IMR-90 (cell line): ENCODE results near the gene CHPF2. TPM values are rescaled to one million over a fixed set of nuclear protein-coding genes. Genes with fewer than 3 reads are reported as not detected.

ENCODE experiments used
- ATAC-seq: fragments of 200-7000 bp; cut with Tn5 transposase; 2 replicates; pipeline ENCODE4 v1.9.1; 2020; ENCODE audit warnings: low read depth, mild to moderate bottlenecking, moderate library complexity
- BruUV-seq: library from RNA; stranded (reverse); fragments of 400-500 nt; replicated peaks from 2 replicates; lab custom pipeline; 2021; lab: Mats Ljungman, UMichigan
- CTCF ChIA-PET: fragments of 300-600 bp; formaldehyde crosslinking; extraction: SDS; loops from one replicate; lab custom pipeline; 2021; ENCODE audit warnings: antibody characterized with exemption; lab: Yijun Ruan, JAX
- POLR2A ChIA-PET: fragments of 300-600 bp; sonication (Branson Sonifier 250); formaldehyde crosslinking; loops from one replicate; lab custom pipeline; 2022; ENCODE audit warnings: antibody characterized with exemption; ENCODE audit not compliant: unreplicated experiment; lab: Charles Lee
- DNase-seq: peaks from one replicate; pipeline ENCODE4 v3.0.0; 2013
- H2AFZ ChIP-seq: replicated peaks from 2 replicates; pipeline ENCODE3; 2013; ENCODE audit warnings: low read length, mild to moderate bottlenecking; ENCODE audit not compliant: poor library complexity
- H2AK5ac ChIP-seq: 2 replicates; pipeline ENCODE4 v1.6.1; 2013; ENCODE audit warnings: low read depth, low read length, inconsistent platforms
- H2AK9ac ChIP-seq: replicated peaks from 2 replicates; pipeline ENCODE3; 2013; ENCODE audit warnings: mild to moderate bottlenecking, low read depth, low read length, moderate library complexity; ENCODE audit not compliant: poor library complexity
- H2BK120ac ChIP-seq: 2 replicates; pipeline ENCODE4 v1.6.1; 2013; ENCODE audit warnings: low read depth, low read length, inconsistent platforms
- H2BK15ac ChIP-seq: 3 replicates; pipeline ENCODE4 v1.6.1; 2013; ENCODE audit warnings: low read depth, low read length, inconsistent platforms
- H2BK20ac ChIP-seq: 2 replicates; pipeline ENCODE4 v1.6.1; 2013; ENCODE audit warnings: low read depth, mild to moderate bottlenecking, inconsistent platforms, low read length, moderate library complexity
- H2BK5ac ChIP-seq: 2 replicates; pipeline ENCODE4 v1.6.1; 2013; ENCODE audit warnings: mild to moderate bottlenecking, low read depth, low read length, inconsistent platforms; ENCODE audit not compliant: poor library complexity, severe bottlenecking
- H3K14ac ChIP-seq: replicated peaks from 2 replicates; pipeline ENCODE4 v1.6.1; 2013; ENCODE audit warnings: low read depth, low read length, inconsistent platforms
- H3K18ac ChIP-seq: 2 replicates; pipeline ENCODE4 v1.6.1; 2013; ENCODE audit warnings: low read depth, low read length, control low read depth
- H3K23ac ChIP-seq: 2 replicates; pipeline ENCODE4 v1.6.1; 2013; ENCODE audit warnings: low read depth, low read length, inconsistent platforms
- H3K27ac ChIP-seq: 2 replicates; pipeline ENCODE4 v1.5.1; 2013; ENCODE audit warnings: mild to moderate bottlenecking, control low read depth, low read length; ENCODE audit not compliant: insufficient read depth
- H3K27me3 ChIP-seq: 2 replicates; pipeline ENCODE4 v1.6.1; 2013; ENCODE audit warnings: low read length; ENCODE audit not compliant: control insufficient read depth, insufficient read depth
- H3K36me3 ChIP-seq: 2 replicates; pipeline ENCODE4 v1.6.1; 2013; ENCODE audit warnings: low read length, mixed read lengths; ENCODE audit not compliant: control insufficient read depth, insufficient read depth
- H3K4ac ChIP-seq: 2 replicates; pipeline ENCODE4 v1.6.1; 2013; ENCODE audit warnings: low read depth, low read length, inconsistent platforms
- H3K4me1 ChIP-seq: 2 replicates; pipeline ENCODE4 v1.6.1; 2013; ENCODE audit warnings: low read length, mixed read lengths; ENCODE audit not compliant: control insufficient read depth, insufficient read depth
- H3K4me2 ChIP-seq: 2 replicates; pipeline ENCODE4 v1.6.1; 2013; ENCODE audit warnings: low read depth, mild to moderate bottlenecking, control low read depth, low read length, moderate library complexity
- H3K4me3 ChIP-seq: 2 replicates; pipeline ENCODE4 v1.5.1; 2013; ENCODE audit warnings: low read depth, mild to moderate bottlenecking, control low read depth, low read length, moderate library complexity; ENCODE audit not compliant: insufficient read depth
- H3K56ac ChIP-seq: 2 replicates; pipeline ENCODE4 v1.6.1; 2013; ENCODE audit warnings: low read length, inconsistent platforms; ENCODE audit not compliant: insufficient read depth; ENCODE audit errors: extremely low read depth
- H3K79me1 ChIP-seq, 2 experiments: 2 replicates each; pipeline ENCODE4 v1.6.1; 2013; ENCODE audit warnings: low read length in 2 of 2, inconsistent platforms in 1 of 2, low read depth in 1 of 2
- H3K9ac ChIP-seq: 2 replicates; pipeline ENCODE4 v1.6.1; 2013; ENCODE audit warnings: low read depth, low read length, control low read depth
- H3K9me1 ChIP-seq: 2 replicates; pipeline ENCODE4 v1.6.1; 2013; ENCODE audit warnings: low read length, inconsistent platforms; ENCODE audit not compliant: insufficient read depth
- H3K9me3 ChIP-seq: 2 replicates; pipeline ENCODE4 v1.6.1; 2013; ENCODE audit warnings: low read length; ENCODE audit not compliant: control insufficient read depth, insufficient read depth
- H4K20me1 ChIP-seq: 2 replicates; pipeline ENCODE4 v1.6.1; 2013; ENCODE audit warnings: low read length, inconsistent platforms; ENCODE audit not compliant: insufficient read depth
- H4K5ac ChIP-seq: 2 replicates; pipeline ENCODE4 v1.6.1; 2013; ENCODE audit warnings: mild to moderate bottlenecking, low read depth, low read length, control low read depth
- H4K8ac ChIP-seq, 2 experiments: 2 replicates each; pipeline ENCODE4 v1.6.1; 2013; ENCODE audit warnings: low read depth in 2 of 2, low read length in 2 of 2, control low read depth in 1 of 2, inconsistent platforms in 1 of 2
- H4K91ac ChIP-seq: 2 replicates; pipeline ENCODE4 v1.6.1; 2013; ENCODE audit warnings: low read depth, low read length, inconsistent platforms; ENCODE audit not compliant: insufficient read depth
- BHLHE40 ChIP-seq: fragments of 150-350 bp; IDR thresholded peaks from 2 replicates; pipeline ENCODE4 v1.6.1; 2016; ENCODE audit warnings: mild to moderate bottlenecking, low read depth, low read length
- CEBPB ChIP-seq: IDR thresholded peaks from 2 replicates; pipeline ENCODE4 v1.6.1; 2012; ENCODE audit warnings: low read depth, low read length, improper control_type of control experiment
- CHD1 ChIP-seq: IDR thresholded peaks from 2 replicates; pipeline ENCODE4 v1.6.1; 2012; ENCODE audit warnings: low read depth, low read length, improper control_type of control experiment
- FOS ChIP-seq: fragments of 150-350 bp; IDR thresholded peaks from 2 replicates; pipeline ENCODE4 v1.6.1; 2016; ENCODE audit warnings: low read depth, low read length
- MAFK ChIP-seq: IDR thresholded peaks from 2 replicates; pipeline ENCODE4 v1.6.1; 2012; ENCODE audit warnings: low read depth, low read length, improper control_type of control experiment
- MAZ ChIP-seq: IDR thresholded peaks from 2 replicates; pipeline ENCODE4 v1.6.1; 2012; ENCODE audit warnings: low read depth, mild to moderate bottlenecking, low read length, improper control_type of control experiment, moderate library complexity, borderline replicate concordance
- MXI1 ChIP-seq: IDR thresholded peaks from 2 replicates; pipeline ENCODE4 v1.6.1; 2012; ENCODE audit warnings: low read depth, mild to moderate bottlenecking, low read length, moderate library complexity, borderline replicate concordance
- NFE2L2 ChIP-seq: fragments of 150-350 bp; IDR thresholded peaks from 2 replicates; pipeline ENCODE4 v1.6.1; 2016; ENCODE audit warnings: low read depth, mild to moderate bottlenecking, low read length
- POLR2A ChIP-seq: IDR thresholded peaks from 2 replicates; pipeline ENCODE4 v1.6.1; 2012; ENCODE audit warnings: mild to moderate bottlenecking, low read depth, low read length
- RAD21 ChIP-seq: IDR thresholded peaks from 2 replicates; pipeline ENCODE4 v1.6.1; 2012; ENCODE audit warnings: low read length, improper control_type of control experiment
- RCOR1 ChIP-seq: IDR thresholded peaks from 2 replicates; pipeline ENCODE4 v1.6.1; 2012; ENCODE audit warnings: mild to moderate bottlenecking, low read length, improper control_type of control experiment; ENCODE audit not compliant: insufficient replicate concordance
- RFX5 ChIP-seq: IDR thresholded peaks from 2 replicates; pipeline ENCODE4 v1.8.0; 2012; ENCODE audit warnings: low read depth, mild to moderate bottlenecking, low read length, moderate library complexity
- SMC3 ChIP-seq: fragments of 150-350 bp; IDR thresholded peaks from 2 replicates; pipeline ENCODE4 v1.6.1; 2016; ENCODE audit warnings: low read depth, mild to moderate bottlenecking, antibody characterized with exemption, low read length, moderate library complexity
- WGBS, 2 experiments: methylation state at CpG; one replicate each; pipeline versions ENCODE4 v1.1.5 to v1.1.7; 2013; ENCODE audit warnings: missing lambda C conversion rate in 2 of 2; ENCODE audit not compliant: insufficient read length in 1 of 2; ENCODE audit errors: extremely low coverage in 2 of 2; 5-methylcytosine and 5-hydroxymethylcytosine counted together
- dilution Hi-C: fragments of 300-500 bp; cut with HindIII; formaldehyde crosslinking; loops from one replicate; pipeline ENCODE4 v1.14.3; 2018; ENCODE audit warnings: low sequenced_read_pairs; ENCODE audit not compliant: unreplicated experiment
- in situ Hi-C: fragments of 300-500 bp; cut with MboI; formaldehyde crosslinking; loops from 3 replicates; pipeline ENCODE4 v1.14.3; 2019; ENCODE audit warnings: low sequenced_read_pairs, inconsistent platforms, mixed read lengths
- intact Hi-C: fragments of 100-400 bp; cut with micrococcal nuclease; formaldehyde crosslinking; loops from 2 replicates; pipeline ENCODE4 v1.10.0; 2022
- polyA plus RNA-seq, 3 experiments: library from polyadenylated mRNA; depleted of rRNA; stranded (reverse); fragments of >200 nt; gene quantifications; 2 replicates each; pipeline ENCODE4 v1.2.3, GENCODE V29; 2012; ENCODE audit warnings: low replicate concordance in 1 of 3
- total RNA-seq: library from RNA; depleted of rRNA; stranded (reverse); fragments of >200 nt; gene quantifications from 2 replicates; pipeline ENCODE4 v1.2.3, GENCODE V29; 2012
- TF ChIP-seq, protein P1 (sequence below): conservative IDR thresholded peaks from 2 replicates; pipeline ENCODE4 v1.5.1; 2012; ENCODE audit warnings: mild to moderate bottlenecking, low read depth, low read length, improper control_type of control experiment
- TF ChIP-seq, protein P2 (sequence below): fragments of 150-350 bp; IDR thresholded peaks from 2 replicates; pipeline ENCODE4 v1.6.1; 2017; ENCODE audit warnings: mild to moderate bottlenecking, antibody characterized with exemption, low read length, low read depth
- TF ChIP-seq, protein P3 (sequence below): fragments of 150-350 bp; IDR thresholded peaks from 2 replicates; pipeline ENCODE4 v1.6.1; 2016; ENCODE audit warnings: low read depth, mild to moderate bottlenecking, low read length, moderate library complexity, borderline replicate concordance

Gene CHPF2
- total and polyA plus RNA-seq, 2 of the 4 experiments (the other 2 are of a cell fraction) = 26.2 to 77.0 TPM

DNA sequence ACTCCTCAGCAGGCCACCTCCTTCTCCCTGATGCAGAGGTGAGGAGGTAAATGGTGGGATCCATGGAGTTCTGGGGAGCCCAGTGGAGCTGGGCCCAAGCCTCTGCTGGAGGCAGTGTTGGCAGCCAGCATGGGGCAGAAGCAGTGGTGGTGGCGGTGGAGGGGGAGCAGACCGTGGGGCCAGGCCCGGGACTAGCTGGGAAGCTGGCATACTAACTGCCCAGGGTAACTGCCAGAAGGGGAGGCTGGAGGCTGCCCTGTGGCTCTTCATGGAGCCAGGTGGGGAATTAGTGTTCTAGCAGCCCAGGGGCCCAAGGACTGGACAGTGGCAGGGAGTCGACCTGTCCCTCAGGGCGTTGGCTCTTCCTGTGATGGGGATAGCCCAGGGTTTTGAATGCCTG lies 32.3 kb downstream of the CHPF2 start:
- H2BK20ac ChIP-seq = no peak overlapping the region
- H2BK15ac ChIP-seq = no peak overlapping the region
- H3K14ac ChIP-seq = no peak overlapping the region
- no peaks in the 10 kb centered on the region for H4K20me1 ChIP-seq
- H3K9me3 ChIP-seq = no peaks in the 10 kb centered on the region
- H3K4ac ChIP-seq = no peak overlapping the region
- H3K36me3 ChIP-seq = no peaks in the 10 kb centered on the region; the same call in 1 of the 2 replicates
- in situ Hi-C loops (no loop called here), dilution Hi-C loops (no loop called here), intact Hi-C loops (no loop called here)
- no peaks in the 10 kb centered on the region for H3K4me1 ChIP-seq
- no peak overlapping the region for H3K56ac ChIP-seq
- no peak overlapping the region for H3K23ac ChIP-seq
- H2AK9ac ChIP-seq = no peak overlapping the region
- H2BK5ac ChIP-seq = no peak overlapping the region
- H3K79me1 ChIP-seq = no peaks in the 10 kb centered on the region
- H4K5ac ChIP-seq = no peak overlapping the region
- no peak overlapping the region for H2BK120ac ChIP-seq
- ATAC-seq (no peak), DNase-seq (no peak)
- 56% methylated on average over 3 of the region's 5 CpGs; no CpG with 5 or more reads in 1 of the 2 experiments for WGBS, 2 experiments
- no peak overlapping the region for H4K91ac ChIP-seq
- no peaks in the 10 kb centered on the region for H3K9me1 ChIP-seq
- no peak overlapping the region for H3K27ac ChIP-seq
- no peak overlapping the region for H3K9ac ChIP-seq
- no peak overlapping the region for H3K4me2 ChIP-seq
- ChIA-PET POLR2A (no interaction called here), CTCF (no interaction called here)
- H4K8ac ChIP-seq = no peak overlapping the region
- no peak overlapping the region for H3K18ac ChIP-seq
- TF ChIP-seq CEBPB = no peak
- TF ChIP-seq RCOR1 = no peak
- TF ChIP-seq MAFK = no peak
- no peak for TF ChIP-seq BHLHE40
- TF ChIP-seq MAZ = no peak
- TF ChIP-seq, protein P1, sequence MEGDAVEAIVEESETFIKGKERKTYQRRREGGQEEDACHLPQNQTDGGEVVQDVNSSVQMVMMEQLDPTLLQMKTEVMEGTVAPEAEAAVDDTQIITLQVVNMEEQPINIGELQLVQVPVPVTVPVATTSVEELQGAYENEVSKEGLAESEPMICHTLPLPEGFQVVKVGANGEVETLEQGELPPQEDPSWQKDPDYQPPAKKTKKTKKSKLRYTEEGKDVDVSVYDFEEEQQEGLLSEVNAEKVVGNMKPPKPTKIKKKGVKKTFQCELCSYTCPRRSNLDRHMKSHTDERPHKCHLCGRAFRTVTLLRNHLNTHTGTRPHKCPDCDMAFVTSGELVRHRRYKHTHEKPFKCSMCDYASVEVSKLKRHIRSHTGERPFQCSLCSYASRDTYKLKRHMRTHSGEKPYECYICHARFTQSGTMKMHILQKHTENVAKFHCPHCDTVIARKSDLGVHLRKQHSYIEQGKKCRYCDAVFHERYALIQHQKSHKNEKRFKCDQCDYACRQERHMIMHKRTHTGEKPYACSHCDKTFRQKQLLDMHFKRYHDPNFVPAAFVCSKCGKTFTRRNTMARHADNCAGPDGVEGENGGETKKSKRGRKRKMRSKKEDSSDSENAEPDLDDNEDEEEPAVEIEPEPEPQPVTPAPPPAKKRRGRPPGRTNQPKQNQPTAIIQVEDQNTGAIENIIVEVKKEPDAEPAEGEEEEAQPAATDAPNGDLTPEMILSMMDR = no peak
- TF ChIP-seq POLR2A = no peak
- TF ChIP-seq NFE2L2 = no peak
- TF ChIP-seq, protein P2, sequence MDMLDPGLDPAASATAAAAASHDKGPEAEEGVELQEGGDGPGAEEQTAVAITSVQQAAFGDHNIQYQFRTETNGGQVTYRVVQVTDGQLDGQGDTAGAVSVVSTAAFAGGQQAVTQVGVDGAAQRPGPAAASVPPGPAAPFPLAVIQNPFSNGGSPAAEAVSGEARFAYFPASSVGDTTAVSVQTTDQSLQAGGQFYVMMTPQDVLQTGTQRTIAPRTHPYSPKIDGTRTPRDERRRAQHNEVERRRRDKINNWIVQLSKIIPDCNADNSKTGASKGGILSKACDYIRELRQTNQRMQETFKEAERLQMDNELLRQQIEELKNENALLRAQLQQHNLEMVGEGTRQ = no peak
- TF ChIP-seq RFX5 = no peak
- no peak for TF ChIP-seq CHD1
- TF ChIP-seq MXI1 = no peak
- TF ChIP-seq, protein P3, sequence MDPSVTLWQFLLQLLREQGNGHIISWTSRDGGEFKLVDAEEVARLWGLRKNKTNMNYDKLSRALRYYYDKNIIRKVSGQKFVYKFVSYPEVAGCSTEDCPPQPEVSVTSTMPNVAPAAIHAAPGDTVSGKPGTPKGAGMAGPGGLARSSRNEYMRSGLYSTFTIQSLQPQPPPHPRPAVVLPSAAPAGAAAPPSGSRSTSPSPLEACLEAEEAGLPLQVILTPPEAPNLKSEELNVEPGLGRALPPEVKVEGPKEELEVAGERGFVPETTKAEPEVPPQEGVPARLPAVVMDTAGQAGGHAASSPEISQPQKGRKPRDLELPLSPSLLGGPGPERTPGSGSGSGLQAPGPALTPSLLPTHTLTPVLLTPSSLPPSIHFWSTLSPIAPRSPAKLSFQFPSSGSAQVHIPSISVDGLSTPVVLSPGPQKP = no peak
- TF ChIP-seq RAD21 = no peak
- no peak for TF ChIP-seq SMC3
- TF ChIP-seq FOS = no peak
- BruUV-seq = no TSS peak
- H2AFZ ChIP-seq = no peak overlapping the region
- no peak overlapping the region for H3K4me3 ChIP-seq
- H2AK5ac ChIP-seq = no peak overlapping the region
- peaks cover 37% of the 10 kb centered on the region for H3K27me3 ChIP-seq
